ENCODE results near the gene CLK2. TPM values are rescaled to one million over a fixed set of nuclear protein-coding genes. Genes with fewer than 3 reads are reported as not detected.

CLK2 gene
- total and polyA plus RNA-seq, 2 of the 13 experiments (the other 11 are each of a cell fraction or from before 2014, with no cell fraction given): 20.1 to 73.5 TPM

- TF ChIP-seq ZBTB40 (IDR thresholded peaks at IDR 0.05) (no peak), ZBTB40 (CRISPR knock-in tag; IDR thresholded peaks at IDR 0.05) (peak; percentile 22; the same call in 1 of the 2 replicates), DMAP1 (CRISPR knock-in tag; IDR thresholded peaks at IDR 0.05) (peak; percentile 89), POLR2G (IDR thresholded peaks at IDR 0.05; ENCODE audit: low read depth, low read length) (peak; percentile 97), ZFP41 (CRISPR knock-in tag; IDR thresholded peaks at IDR 0.05; ENCODE audit: borderline replicate concordance) (peak; percentile 22; the same call in 1 of the 2 replicates), MXD1 (CRISPR knock-in tag; IDR thresholded peaks at IDR 0.05) (peak; percentile 93), CENPT (CRISPR knock-in tag; IDR thresholded peaks at IDR 0.05; ENCODE audit: low read depth) (peak; percentile 58; the same call in 1 of the 2 replicates), ARID3A (IDR thresholded peaks at IDR 0.05; ENCODE audit: low read depth, low read length) (no peak), RARA (CRISPR knock-in tag; IDR thresholded peaks at IDR 0.05) (0 out of 2 replicates have a peak, but pooled peaks have one; percentile 35), MBNL3 (CRISPR knock-in tag; conservative IDR thresholded peaks at IDR 0.05) (no peak)
- TF ChIP-seq, protein P1, sequence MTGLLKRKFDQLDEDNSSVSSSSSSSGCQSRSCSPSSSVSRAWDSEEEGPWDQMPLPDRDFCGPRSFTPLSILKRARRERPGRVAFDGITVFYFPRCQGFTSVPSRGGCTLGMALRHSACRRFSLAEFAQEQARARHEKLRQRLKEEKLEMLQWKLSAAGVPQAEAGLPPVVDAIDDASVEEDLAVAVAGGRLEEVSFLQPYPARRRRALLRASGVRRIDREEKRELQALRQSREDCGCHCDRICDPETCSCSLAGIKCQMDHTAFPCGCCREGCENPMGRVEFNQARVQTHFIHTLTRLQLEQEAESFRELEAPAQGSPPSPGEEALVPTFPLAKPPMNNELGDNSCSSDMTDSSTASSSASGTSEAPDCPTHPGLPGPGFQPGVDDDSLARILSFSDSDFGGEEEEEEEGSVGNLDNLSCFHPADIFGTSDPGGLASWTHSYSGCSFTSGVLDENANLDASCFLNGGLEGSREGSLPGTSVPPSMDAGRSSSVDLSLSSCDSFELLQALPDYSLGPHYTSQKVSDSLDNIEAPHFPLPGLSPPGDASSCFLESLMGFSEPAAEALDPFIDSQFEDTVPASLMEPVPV (CRISPR knock-in tag; IDR thresholded peaks at IDR 0.05): peak; percentile 90
- TF ChIP-seq, protein P2, sequence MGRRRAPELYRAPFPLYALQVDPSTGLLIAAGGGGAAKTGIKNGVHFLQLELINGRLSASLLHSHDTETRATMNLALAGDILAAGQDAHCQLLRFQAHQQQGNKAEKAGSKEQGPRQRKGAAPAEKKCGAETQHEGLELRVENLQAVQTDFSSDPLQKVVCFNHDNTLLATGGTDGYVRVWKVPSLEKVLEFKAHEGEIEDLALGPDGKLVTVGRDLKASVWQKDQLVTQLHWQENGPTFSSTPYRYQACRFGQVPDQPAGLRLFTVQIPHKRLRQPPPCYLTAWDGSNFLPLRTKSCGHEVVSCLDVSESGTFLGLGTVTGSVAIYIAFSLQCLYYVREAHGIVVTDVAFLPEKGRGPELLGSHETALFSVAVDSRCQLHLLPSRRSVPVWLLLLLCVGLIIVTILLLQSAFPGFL (CRISPR knock-in tag; IDR thresholded peaks at IDR 0.05): no peak
These were observed 11.2 kb downstream of the CLK2 start, which contains the start of gene SCAMP3 (continued) for GRCh38 chr1:155261852-155262673.

All from HepG2 (cell line).